ENCODE data around the gene CASD1.

CASD1 gene

GRCh38 chr7:94590526-94591162 is 81.0 kb downstream of the CASD1 start:
- no peak for DNase-seq

- no peak for DNase-seq
These were observed 81.6 kb downstream of the CASD1 start for GRCh38 chr7:94591176-94591575.

GRCh38 chr7:94594882-94595281 is 85.3 kb downstream of the CASD1 start:
- no peak for DNase-seq

GRCh38 chr7:94595717-94596116 is 86.1 kb downstream of the CASD1 start:
- no peak for DNase-seq

- DNase-seq = no peak
These were observed 90.7 kb downstream of the CASD1 start for GRCh38 chr7:94600267-94600666.

GRCh38 chr7:94602181-94602580 is 92.6 kb downstream of the CASD1 start:
- DNase-seq = no peak

GRCh38 chr7:94605031-94605430 is 95.4 kb downstream of the CASD1 start:
- no peak for DNase-seq
